ENCODE data around the gene ABHD1. TPM values are rescaled to one million over a fixed set of nuclear protein-coding genes. Genes with fewer than 3 reads are reported as not detected.
"Not testable (repeated sequence)": the region's sequence is repeated elsewhere in the genome, so short reads cannot be mapped to it uniquely, and the experiment has no call there.

Gene ABHD1
- total RNA-seq, 1 donor from 2014 or later, result 3.6 TPM

GRCh38 chr2:27100036-27100435 is 23.6 kb upstream of the ABHD1 start:
- ATAC-seq (no peak), DNase-seq (ENCODE audit: low spot score) (no peak)
- intact Hi-C loops (cut with DNase I), result no loop called here

GRCh38 chr2:27102329-27102728 is 21.3 kb upstream of the ABHD1 start:
- no peak for ATAC-seq
- no peak for DNase-seq (ENCODE audit: low spot score)
- intact Hi-C loops (cut with DNase I), result no loop called here

- DNase-seq (ENCODE audit: low spot score) (no peak), ATAC-seq (no peak)
- intact Hi-C loops (cut with DNase I), result no loop called here
Observed at GRCh38 chr2:27105981-27106380, 17.6 kb upstream of the ABHD1 start.

- ATAC-seq (no peak), DNase-seq (ENCODE audit: low spot score) (no peak)
- intact Hi-C loops (cut with DNase I), result no loop called here
Observed at GRCh38 chr2:27108221-27108620, 15.4 kb upstream of the ABHD1 start.

- no peak for ATAC-seq
Observed at GRCh38 chr2:27109083-27109482, 14.5 kb upstream of the ABHD1 start.

GRCh38 chr2:27110603-27111352 is 12.8 kb upstream of the ABHD1 start:
- DNase-seq (ENCODE audit: low spot score); ATAC-seq; intact Hi-C loops (cut with DNase I): not testable (repeated sequence)

More at GRCh38 chr2:27109083-27109482, 14.5 kb upstream of the ABHD1 start:
- intact Hi-C loops (cut with DNase I), result no loop called here
- DNase-seq (ENCODE audit: low spot score), result no peak

- ATAC-seq; intact Hi-C loops (cut with DNase I); DNase-seq (ENCODE audit: low spot score): not testable (repeated sequence)
Observed at GRCh38 chr2:27111392-27112078, 12.1 kb upstream of the ABHD1 start.

GRCh38 chr2:27115519-27115918 is 8.1 kb upstream of the ABHD1 start:
- ATAC-seq (no peak), DNase-seq (ENCODE audit: low spot score) (no peak)
- intact Hi-C loops (cut with DNase I), result no loop called here

- intact Hi-C loops (cut with DNase I), result no loop called here
- DNase-seq (ENCODE audit: low spot score) (no peak), ATAC-seq (peak; percentile 14)
Observed at GRCh38 chr2:27117995-27118524, 5.6 kb upstream of the ABHD1 start.

- DNase-seq (ENCODE audit: low spot score) (no peak), ATAC-seq (peak; percentile 35)
- intact Hi-C loops (cut with DNase I), result no loop called here
Observed at GRCh38 chr2:27118525-27119329, 4.9 kb upstream of the ABHD1 start, which contains the start of gene CGREF1. TSS of gene CGREF1 (minus strand) at chr2:27119128. CDS start at chr2:27104366, 14,762 bp downstream.

- ATAC-seq; DNase-seq (ENCODE audit: low spot score); intact Hi-C loops (cut with DNase I): not testable (repeated sequence)
Observed at GRCh38 chr2:27119330-27119670, 4.3 kb upstream of the ABHD1 start.

- ATAC-seq (no peak), DNase-seq (ENCODE audit: low spot score) (no peak)
- intact Hi-C loops (cut with DNase I), result no loop called here
Observed at GRCh38 chr2:27121906-27122305, 1.7 kb upstream of the ABHD1 start.

GRCh38 chr2:27122791-27123190 is 824 bp upstream of the ABHD1 start:
- intact Hi-C loops (cut with DNase I), result no loop called here
- no peak for ATAC-seq

GRCh38 chr2:27125104-27125503 is 1.5 kb downstream of the ABHD1 start:
- intact Hi-C loops (cut with DNase I), result no loop called here

More at GRCh38 chr2:27122791-27123190, 824 bp upstream of the ABHD1 start:
- DNase-seq (ENCODE audit: low spot score), result no peak

GRCh38 chr2:27126252-27126710 is 2.7 kb downstream of the ABHD1 start:
- intact Hi-C loops (cut with DNase I), result no loop called here
- no peak for DNase-seq (ENCODE audit: low spot score)
- no peak for ATAC-seq

More at GRCh38 chr2:27125104-27125503, 1.5 kb downstream of the ABHD1 start:
- ATAC-seq (no peak), DNase-seq (ENCODE audit: low spot score) (no peak)

- no peak for ATAC-seq
- DNase-seq (ENCODE audit: low spot score), result no peak
- intact Hi-C loops (cut with DNase I), result no loop called here
Observed at GRCh38 chr2:27127883-27128667, 4.5 kb downstream of the ABHD1 start.

- intact Hi-C loops (cut with DNase I), result no loop called here
- ATAC-seq (no peak), DNase-seq (ENCODE audit: low spot score) (no peak)
Observed at GRCh38 chr2:27128668-27129571, 5.3 kb downstream of the ABHD1 start.
